Spleen (tissue), 11 donors: ENCODE data around the gene MMS22L. TPM values are rescaled to one million over a fixed set of nuclear protein-coding genes. Genes with fewer than 3 reads are reported as not detected.

ENCODE experiments used
- DNase-seq: peaks from one replicate; pipeline ENCODE4 v3.0.0-alpha.2; 2020
- H3K27ac ChIP-seq, 8 donors: fragments of 200-600 bp; sonication (generic) in 7 of 8; 1 replicate in 4 of 8; 2 replicates in 4 of 8; pipeline versions ENCODE4 v1.5.0 to v1.8.0; 2016 to 2021; ENCODE audit warnings: inconsistent platforms in 4 of 8, mild to moderate bottlenecking in 4 of 8, moderate library complexity in 1 of 8
- H3K27me3 ChIP-seq, 7 donors: fragments of 200-600 bp; sonication (generic) in 6 of 7; replicated peaks in 1 of 7; 1 replicate in 4 of 7; 2 replicates in 3 of 7; pipeline versions ENCODE4 v1.5.0 to v1.8.0; 2016 to 2021; ENCODE audit warnings: inconsistent platforms in 3 of 7, mild to moderate bottlenecking in 1 of 7
- H3K36me3 ChIP-seq, 6 donors: fragments of 200-600 bp; sonication (generic) in 5 of 6; 1 replicate in 4 of 6; 2 replicates in 2 of 6; pipeline versions ENCODE4 v1.5.0 to v1.8.0; 2016 to 2021; ENCODE audit warnings: inconsistent platforms in 2 of 6
- H3K4me1 ChIP-seq, 6 donors: fragments of 200-600 bp; sonication (generic) in 5 of 6; 1 replicate in 3 of 6; 2 replicates in 3 of 6; pipeline versions ENCODE4 v1.5.0 to v1.8.0; 2016 to 2021; ENCODE audit warnings: inconsistent platforms in 3 of 6
- H3K4me3 ChIP-seq, 8 donors: fragments of 200-600 bp; sonication (generic) in 7 of 8; 1 replicate in 4 of 8; 2 replicates in 4 of 8; pipeline versions ENCODE4 v1.5.0 to v1.8.0; 2016 to 2021; ENCODE audit warnings: inconsistent platforms in 4 of 8, mild to moderate bottlenecking in 4 of 8, moderate library complexity in 2 of 8
- H3K9me3 ChIP-seq, 8 donors: fragments of 200-600 bp; sonication (generic) in 7 of 8; 1 replicate in 4 of 8; 2 replicates in 4 of 8; pipeline versions ENCODE4 v1.5.0 to v1.8.0; 2016 to 2021; ENCODE audit warnings: inconsistent platforms in 4 of 8
- CTCF ChIP-seq, 11 experiments: fragments of 200-600 bp in 7 of 11; fragments of 450-650 bp in 4 of 11; sonication (generic) in 4 of 11; IDR thresholded peaks in 8 of 11; conservative IDR thresholded peaks in 3 of 11; 1 replicate in 7 of 11; 2 replicates in 4 of 11; pipeline versions ENCODE4 v1.4.0 to v1.8.0; 2016 to 2021; ENCODE audit warnings: antibody characterized with exemption in 11 of 11, inconsistent platforms in 4 of 11, mild to moderate bottlenecking in 1 of 11
- POLR2A ChIP-seq, 3 donors: fragments of 450-650 bp; IDR thresholded peaks; one replicate each; pipeline ENCODE4 v1.5.1; 2017; ENCODE audit warnings: antibody characterized with exemption in 3 of 3, mild to moderate bottlenecking in 1 of 3
- POLR2AphosphoS5 ChIP-seq, 3 donors: sonication (generic); formaldehyde crosslinking; IDR thresholded peaks; one replicate each; pipeline ENCODE4 v1.5.1; 2017; ENCODE audit warnings: antibody characterized with exemption in 3 of 3
- WGBS, 5 donors: extraction: QIAGEN DNeasy Blood & Tissue Kit in 3 of 5; methylation state at CpG; one replicate each; pipeline versions ENCODE4 v1.1.5 to v1.1.7; 2013 to 2018; 5-methylcytosine and 5-hydroxymethylcytosine counted together
- intact Hi-C: fragments of 100-400 bp; cut with DNase I; formaldehyde crosslinking; loops from one replicate; pipeline ENCODE4 v1.15.0; 2023; ENCODE audit warnings: low total_unique reads
- polyA plus RNA-seq, 3 donors: library from polyadenylated mRNA; stranded (reverse); fragments of 200-250 nt; gene quantifications; one replicate each; pipeline ENCODE4 v1.2.1, GENCODE V29; 2013
- total RNA-seq, 7 donors: library from RNA; depleted of rRNA in 3 of 7; stranded (reverse); fragments of >200 nt in 3 of 7; fragmentation: NEBNext Ultra II Directional in 4 of 7; extraction: Animal tissue kit (Norgen Biotek cat#: 25700) in 4 of 7; gene quantifications; one replicate each; pipeline versions ENCODE4 v1.1.0 to v1.2.1, GENCODE V29; 2016 to 2021
- donor health status: healthy with polysubstance abuse.
- donor health status: DM: no; HTN: no; CAD: no; lungs with moderate emphysema.
- donor health status: DM: no; HTN: no; CAD: no.
- donor health status: Bipolar disorder and iron deficiency.
- donor health status: healthy.
- donor health status: DM: no; HTN: no; CAD: no.
- donor health status: DM: yes; HTN: yes; CAD: no.

MMS22L gene
- total and polyA plus RNA-seq, 10 donors, result 1.4 to 42.3 (median 12.1) TPM

- intact Hi-C loops, result no loop called here
- 44 to 70% (median 61%) methylated on average over 1 of the region's 1 CpG for WGBS, 5 donors
- TF ChIP-seq CTCF (IDR thresholded peaks at IDR 0.05 in 8 of 11, conservative IDR thresholded peaks at IDR 0.05 in 3 of 11) (no peak), POLR2A (IDR thresholded peaks at IDR 0.05) (no peak), POLR2AphosphoS5 (IDR thresholded peaks at IDR 0.05) (no peak)
- no peaks in the 10 kb centered on the region for H3K9me3 ChIP-seq
- no peaks in the 10 kb centered on the region for H3K4me1 ChIP-seq
- H3K27ac ChIP-seq, result no peak overlapping the region
- H3K27me3 ChIP-seq, result no peaks in the 10 kb centered on the region
- H3K4me3 ChIP-seq, result no peak overlapping the region
- no peak for DNase-seq
- H3K36me3 ChIP-seq, result no peaks in the 10 kb centered on the region
These were observed 29.2 kb upstream of the MMS22L start for GRCh38 chr6:97312241-97312640.

- Histone ChIP-seq H3K27me3 (peaks cover 0 to 6% (median 0%) of the 10 kb centered on the region in 7 donors), H3K4me1 (no peaks in the 10 kb centered on the region), H3K36me3 (no peaks in the 10 kb centered on the region), H3K4me3 (no peak overlapping the region), H3K9me3 (no peaks in the 10 kb centered on the region), H3K27ac (no peak overlapping the region)
- DNase-seq, result no peak
- WGBS, 5 donors, result 73 to 85% (median 83%) methylated on average over 1 of the region's 1 CpG
- TF ChIP-seq CTCF (IDR thresholded peaks at IDR 0.05 in 8 of 11, conservative IDR thresholded peaks at IDR 0.05 in 3 of 11) (no peak), POLR2AphosphoS5 (IDR thresholded peaks at IDR 0.05) (no peak)
- intact Hi-C loops, result no loop called here
These were observed 23.7 kb upstream of the MMS22L start for GRCh38 chr6:97306544-97307320.

- no peaks in the 10 kb centered on the region for H3K9me3 ChIP-seq
- 34 to 49% (median 39%) methylated on average over 8 of the region's 8 CpGs for WGBS, 5 donors
- TF ChIP-seq POLR2A (IDR thresholded peaks at IDR 0.05) (no peak), POLR2AphosphoS5 (IDR thresholded peaks at IDR 0.05) (no peak), CTCF (IDR thresholded peaks at IDR 0.05 in 8 of 11, conservative IDR thresholded peaks at IDR 0.05 in 3 of 11) (no peak)
- H3K4me1 ChIP-seq, result no peaks in the 10 kb centered on the region
- H3K27me3 ChIP-seq, result peaks cover 0 to 6% (median 0%) of the 10 kb centered on the region in 7 donors
- H3K27ac ChIP-seq, result no peak overlapping the region
- H3K4me3 ChIP-seq, result no peak overlapping the region
- H3K36me3 ChIP-seq, result no peaks in the 10 kb centered on the region
- intact Hi-C loops, result no loop called here
- no peak for DNase-seq
These were observed 22.5 kb upstream of the MMS22L start for GRCh38 chr6:97305414-97306066.

GRCh38 chr6:97304701-97305100, 21.7 kb upstream of the MMS22L start:
- H3K4me3 ChIP-seq, result no peak overlapping the region
- H3K36me3 ChIP-seq, result no peaks in the 10 kb centered on the region
- TF ChIP-seq POLR2A (IDR thresholded peaks at IDR 0.05), result no peak
- no peak for TF ChIP-seq CTCF (IDR thresholded peaks at IDR 0.05 in 8 of 11, conservative IDR thresholded peaks at IDR 0.05 in 3 of 11)
- TF ChIP-seq POLR2AphosphoS5 (IDR thresholded peaks at IDR 0.05), result no peak
- WGBS, 5 donors, result 84 to 96% (median 89%) methylated on average over 2 of the region's 2 CpGs
- H3K4me1 ChIP-seq, result no peaks in the 10 kb centered on the region
- no peaks in the 10 kb centered on the region for H3K9me3 ChIP-seq
- intact Hi-C loops, result no loop called here
- no peak overlapping the region for H3K27ac ChIP-seq
- DNase-seq, result no peak
- H3K27me3 ChIP-seq, result peaks cover 0 to 6% (median 0%) of the 10 kb centered on the region in 7 donors
